Activated naive CD8-positive, alpha-beta T cell treated with anti-CD3 and anti-CD28 coated beads, Interleukin-2, amount 50 U/mL, for 16 hours (primary cell): ENCODE results near the gene UFD1.

Source experiments
- DNase-seq: peaks from one replicate; pipeline ENCODE4 v3.0.0-alpha.2; 2020; ENCODE audit warnings: low read depth, low spot score

Gene UFD1

DNA sequence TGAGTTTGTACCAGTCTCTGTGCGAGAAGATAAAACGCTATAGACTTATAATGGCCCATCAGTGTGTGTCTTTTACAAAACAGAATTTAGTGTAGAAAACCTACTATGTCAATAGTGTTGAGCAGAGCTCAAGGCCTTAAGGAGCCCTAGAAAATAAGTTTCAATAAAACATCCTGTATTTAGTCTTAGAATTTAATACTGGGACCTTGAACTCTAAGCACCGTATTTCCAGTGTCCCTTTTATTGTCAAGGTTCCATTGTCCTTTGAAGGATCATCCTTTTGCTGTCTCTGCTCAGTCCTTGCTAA is 17.3 kb upstream of the UFD1 start:
- no peak for DNase-seq

DNA sequence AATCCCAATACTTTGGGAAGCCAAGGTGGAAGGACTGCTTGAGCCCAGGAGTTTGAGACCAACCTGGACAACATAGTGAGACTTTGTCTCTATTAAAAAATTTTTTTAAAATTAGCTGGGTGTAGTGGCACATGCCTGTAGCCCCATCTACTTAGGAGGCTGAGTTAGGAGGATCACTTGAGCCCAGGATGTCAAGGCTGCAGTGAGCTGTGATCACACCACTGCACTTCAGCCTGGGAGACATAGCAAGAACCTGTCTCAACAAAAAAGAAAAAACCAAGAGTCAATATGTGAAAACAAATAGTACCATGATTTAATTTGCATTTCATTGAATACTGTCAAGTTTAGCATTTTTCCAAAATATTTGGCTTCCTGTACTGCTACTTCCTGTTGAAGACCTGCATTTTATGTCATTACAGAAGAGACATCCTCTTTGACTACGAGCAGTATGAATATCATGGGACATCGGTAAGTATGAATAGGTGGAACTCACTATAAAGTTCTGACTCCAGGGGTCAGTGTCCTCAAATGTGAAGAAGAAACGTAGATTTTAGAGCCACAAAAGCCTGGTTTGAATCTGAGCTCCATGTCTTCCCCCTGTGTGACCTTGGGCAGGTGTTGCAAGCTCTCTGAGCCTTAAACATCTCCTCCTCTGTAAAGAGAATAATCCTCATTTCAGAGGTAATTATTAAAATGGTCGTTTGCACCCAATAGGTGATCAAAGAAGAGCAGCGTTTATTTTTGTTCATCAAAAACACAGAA is 16.8 kb upstream of the UFD1 start:
- no peak for DNase-seq

- DNase-seq, result no peak
These were observed 15.7 kb upstream of the UFD1 start for GRCh38 chr22:19494676-19495173.

GRCh38 chr22:19494001-19494560 is 15.1 kb upstream of the UFD1 start:
- no peak for DNase-seq

DNA sequence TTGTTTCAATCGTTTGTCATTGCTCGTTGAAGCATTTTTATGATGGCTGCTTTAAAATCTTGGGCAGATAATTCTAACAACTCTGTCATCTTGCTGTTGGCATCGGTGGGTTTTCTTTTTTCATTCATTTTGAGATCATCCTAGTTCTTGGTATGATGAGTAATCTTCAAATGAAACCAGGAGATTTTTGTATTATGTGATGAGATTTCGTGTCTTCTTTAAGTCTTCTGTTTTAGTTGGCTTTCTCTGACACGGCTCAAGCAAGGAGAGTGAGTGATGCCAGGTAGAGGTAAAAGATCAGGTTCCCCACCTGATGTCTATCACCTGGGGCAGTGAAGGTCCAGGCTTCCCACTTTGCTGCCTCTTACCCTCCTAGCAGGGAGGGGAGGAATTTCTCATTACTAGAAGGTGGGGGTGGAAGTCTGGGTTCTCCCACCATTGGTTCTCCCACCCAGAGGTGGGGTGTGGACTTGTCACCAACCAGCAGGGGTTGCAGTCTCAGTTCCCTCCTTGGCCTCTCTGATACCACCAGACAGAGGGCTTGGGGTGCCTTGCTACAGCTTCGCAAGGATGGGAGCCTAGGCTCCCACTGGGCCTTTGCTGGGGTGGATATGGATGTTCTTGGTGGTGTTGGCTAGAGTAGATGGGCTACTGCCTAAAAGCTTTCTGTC is 13.6 kb upstream of the UFD1 start:
- no peak for DNase-seq

GRCh38 chr22:19490628-19491230 is 11.7 kb upstream of the UFD1 start:
- DNase-seq, result no peak

DNA sequence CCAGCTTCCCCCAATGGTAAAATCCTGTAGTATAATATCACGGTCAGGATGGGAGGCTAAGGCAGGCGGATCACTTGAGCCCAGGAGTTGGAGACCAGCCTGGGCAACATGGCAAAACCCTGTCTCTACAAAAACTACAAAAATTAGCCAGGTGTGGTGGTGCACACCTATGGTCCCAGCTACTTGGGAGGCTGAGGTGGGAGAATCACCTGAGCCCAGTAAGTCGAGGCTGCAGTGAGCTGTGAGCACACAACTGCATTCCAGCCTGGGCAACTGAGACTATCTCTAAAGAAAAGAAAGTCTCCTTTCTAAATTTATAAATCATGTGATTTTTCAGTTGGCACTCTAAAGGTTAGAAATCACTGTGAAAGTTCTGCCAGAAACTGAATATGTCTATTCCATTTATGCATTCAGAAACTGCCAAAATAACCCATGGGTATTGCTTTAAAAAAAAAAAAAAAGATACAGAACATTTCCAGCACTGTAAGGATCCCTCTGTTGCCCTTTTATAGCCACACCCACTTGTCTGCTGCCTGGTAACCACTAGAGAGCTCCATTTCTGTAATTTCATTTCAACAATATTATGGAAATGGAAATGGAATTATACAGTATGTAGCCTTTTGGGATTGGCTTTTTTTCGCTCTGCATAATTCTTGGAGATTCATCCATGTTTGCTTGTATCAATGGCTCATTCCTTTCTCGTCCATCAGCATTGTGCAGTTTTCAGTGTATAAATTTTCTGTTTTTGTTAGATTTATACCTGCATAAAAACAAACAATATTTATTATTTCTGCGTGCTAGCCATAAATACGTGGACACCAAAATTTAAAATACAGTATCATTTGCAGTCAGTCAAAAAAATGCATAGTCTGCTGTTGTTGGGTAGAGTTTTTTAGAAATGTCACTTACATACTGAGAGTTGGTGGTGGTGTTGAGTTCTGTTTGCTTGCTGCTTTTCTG is 10.2 kb upstream of the UFD1 start:
- DNase-seq, result no peak

- no peak for DNase-seq
These were observed 9.3 kb upstream of the UFD1 start for GRCh38 chr22:19488285-19488684.

DNA sequence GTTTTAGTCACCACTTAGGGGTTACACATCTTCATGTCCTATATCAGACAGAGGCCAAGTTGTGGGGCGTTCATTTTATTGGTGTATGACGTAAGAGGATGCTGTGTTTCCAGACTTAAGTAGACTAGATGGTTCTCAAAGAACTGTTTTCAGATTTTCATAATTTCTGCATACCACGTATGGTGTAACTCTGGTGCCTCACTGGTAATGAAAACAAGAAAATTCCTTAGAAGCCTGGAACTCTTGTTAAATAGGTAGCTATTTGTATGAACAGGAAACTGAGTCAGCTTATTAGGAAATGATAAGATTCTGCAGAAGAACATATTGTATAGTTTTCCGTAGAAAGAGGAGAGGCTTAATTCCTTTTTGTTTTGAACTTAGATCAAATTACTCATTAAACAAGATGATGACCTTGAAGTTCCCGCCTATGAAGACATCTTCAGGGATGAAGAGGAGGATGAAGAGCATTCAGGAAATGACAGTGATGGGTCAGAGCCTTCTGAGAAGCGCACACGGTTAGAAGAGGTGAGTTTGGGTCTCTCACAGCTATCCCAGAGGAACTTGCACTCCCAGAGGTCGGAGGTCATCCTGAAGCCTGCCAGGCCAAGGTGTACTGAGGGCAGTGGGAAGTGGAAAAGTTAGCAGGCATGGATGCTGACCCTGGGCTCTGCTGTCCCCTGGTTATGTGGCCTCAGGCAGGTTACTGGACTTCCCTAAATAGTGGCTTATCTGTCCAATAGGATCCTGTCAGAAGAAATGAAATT is 4.7 kb upstream of the UFD1 start:
- DNase-seq, result no peak

DNA sequence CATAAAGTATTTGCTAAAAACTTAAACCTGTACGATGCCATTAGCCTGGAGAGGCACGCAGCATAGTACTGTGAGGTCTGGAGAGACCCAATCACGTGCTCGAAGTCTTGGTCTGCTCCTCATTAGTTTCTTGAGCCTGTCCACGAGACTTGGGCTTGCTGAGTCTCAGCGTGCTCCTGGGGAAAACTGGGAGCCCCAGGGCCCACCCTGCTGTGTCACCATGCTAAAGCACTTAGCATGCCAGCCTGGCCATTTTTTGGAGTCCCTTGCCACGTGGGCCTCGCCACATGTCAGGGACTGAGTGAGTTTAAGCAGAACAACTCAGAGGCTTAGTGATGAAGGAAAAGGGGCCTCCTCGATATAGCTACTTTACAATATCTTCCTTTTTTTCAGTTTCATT is 3.3 kb upstream of the UFD1 start:
- no peak for DNase-seq

DNA sequence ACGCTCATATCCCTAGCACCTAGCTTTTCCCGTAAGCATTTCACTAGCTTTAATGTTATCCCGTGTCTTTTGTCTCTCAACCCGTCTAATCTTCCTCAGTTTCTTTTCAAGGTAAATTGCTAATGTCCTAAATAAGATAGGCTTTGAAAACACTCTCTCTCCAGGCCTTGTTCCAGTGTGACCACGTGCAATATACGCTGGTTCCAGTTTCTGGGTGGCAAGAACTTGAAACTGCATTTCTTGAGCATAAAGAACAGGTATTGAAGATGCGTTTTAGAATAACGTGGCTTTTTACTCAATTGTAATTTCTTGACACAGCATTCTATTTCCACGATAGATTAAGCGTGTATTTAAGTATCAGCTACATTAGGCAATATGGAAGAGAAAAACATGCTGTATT is 1.8 kb upstream of the UFD1 start:
- DNase-seq, result no peak

DNA sequence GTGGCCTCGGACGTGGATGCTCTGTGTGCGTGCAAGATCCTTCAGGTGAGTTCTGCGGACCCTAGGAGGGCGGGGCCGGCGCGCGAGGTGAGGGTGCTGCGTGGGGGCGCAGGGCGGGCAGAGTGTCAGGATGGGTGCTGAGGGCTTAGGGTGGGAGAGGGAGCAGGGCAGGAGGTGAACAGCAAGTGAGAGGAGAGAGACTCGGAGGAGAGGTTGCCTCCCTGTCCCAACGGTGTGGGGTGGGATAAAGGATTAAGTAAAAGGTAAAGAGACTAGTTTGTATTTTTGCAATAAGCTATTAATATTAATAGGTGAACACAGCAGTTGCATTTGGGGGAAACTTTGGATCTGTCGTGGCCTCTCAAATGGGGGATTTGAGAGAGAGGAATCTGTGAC is 1.2 kb upstream of the UFD1 start:
- DNase-seq, result no peak

GRCh38 chr22:19479355-19480172 is 571 bp upstream of the UFD1 start, which contains the start of gene CDC45:
CDC45 (plus strand) TSS chr22:19479920; CDS start chr22:19479969, 49 bp downstream.
- DNase-seq, result peak; percentile 84

GRCh38 chr22:19478045-19478900 is 720 bp downstream of the UFD1 start:
- DNase-seq, result no peak

GRCh38 chr22:19477321-19478044 is 1.5 kb downstream of the UFD1 start:
- no peak for DNase-seq

DNA sequence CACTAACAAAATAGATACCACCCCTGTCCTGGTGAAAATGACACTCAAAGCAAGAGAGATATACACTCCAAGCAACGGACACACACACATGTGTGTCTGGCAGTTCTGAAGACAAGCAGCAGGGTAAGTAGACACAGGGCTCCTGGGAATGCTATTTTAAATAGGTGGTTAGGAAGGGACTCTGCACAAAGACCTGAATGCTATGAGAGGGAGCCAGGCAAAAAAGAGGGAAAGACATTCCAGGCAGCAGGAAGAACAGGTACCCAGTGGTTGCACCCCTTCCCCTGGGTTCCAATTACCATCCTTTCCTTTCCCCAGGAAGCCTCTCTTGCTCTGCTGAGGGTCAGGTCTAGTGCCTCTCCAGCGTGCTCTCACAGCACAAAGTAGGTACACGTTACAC is 3.0 kb downstream of the UFD1 start:
- no peak for DNase-seq

DNA sequence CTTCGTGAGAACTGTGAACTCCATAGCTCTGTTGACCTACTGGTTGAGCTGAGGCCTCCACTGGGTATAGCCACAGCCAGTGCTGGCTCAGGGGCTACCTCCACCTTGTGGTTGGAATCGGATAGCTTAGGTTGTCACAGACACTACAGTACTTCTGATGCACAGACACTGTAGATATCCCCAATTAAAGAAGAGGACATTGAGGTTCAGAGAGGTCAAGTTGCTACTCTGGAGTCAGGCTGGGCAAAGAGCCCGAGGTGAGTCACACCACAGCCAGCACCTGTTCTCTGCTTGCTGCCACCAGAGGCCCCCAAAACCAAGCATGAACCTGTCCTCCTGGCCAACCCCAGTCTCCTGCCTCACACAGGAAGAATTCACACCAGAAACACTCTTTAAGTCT is 5.4 kb downstream of the UFD1 start:
- no peak for DNase-seq

GRCh38 chr22:19472233-19472632 is 6.8 kb downstream of the UFD1 start:
- DNase-seq, result no peak
